GM23338 (cell line): ENCODE results near the gene NLRP14. TPM values are rescaled to one million over a fixed set of nuclear protein-coding genes. Genes with fewer than 3 reads are reported as not detected.

Experiments
- ATAC-seq: fragments of 200-7000 bp; cut with Tn5 transposase; 3 replicates; pipeline ENCODE4 v1.9.1; 2020
- DNase-seq: peaks from one replicate; pipeline ENCODE4 v3.0.0-alpha.2; 2015; ENCODE audit warnings: low spot score
- H2AFZ ChIP-seq: fragments of 200-600 bp; sonication (generic); 2 replicates; pipeline ENCODE4 v1.8.0; 2016; ENCODE audit warnings: antibody characterized with exemption, mild to moderate bottlenecking, moderate library complexity
- H3F3A ChIP-seq: fragments of 200-600 bp; sonication (generic); replicated peaks from 2 replicates; pipeline ENCODE4 v1.8.0; 2017; ENCODE audit warnings: antibody characterized with exemption, mixed run types, low read depth
- H3K27ac ChIP-seq: fragments of 200-600 bp; sonication (generic); 2 replicates; pipeline ENCODE4 v1.6.1; 2016; ENCODE audit warnings: low read depth
- H3K27me3 ChIP-seq: fragments of 200-600 bp; sonication (generic); 2 replicates; pipeline ENCODE4 v1.8.0; 2016; ENCODE audit warnings: mild to moderate bottlenecking, mixed run types, moderate library complexity; ENCODE audit not compliant: insufficient read depth
- H3K36me3 ChIP-seq: fragments of 200-600 bp; sonication (generic); 2 replicates; pipeline ENCODE4 v1.8.0; 2016; ENCODE audit warnings: mild to moderate bottlenecking; ENCODE audit not compliant: insufficient read depth
- H3K4me1 ChIP-seq: fragments of 200-600 bp; sonication (generic); 2 replicates; pipeline ENCODE4 v1.8.0; 2016; ENCODE audit warnings: mild to moderate bottlenecking, moderate library complexity; ENCODE audit not compliant: insufficient read depth
- H3K4me2 ChIP-seq: fragments of 200-600 bp; sonication (generic); 2 replicates; pipeline ENCODE4 v1.7.1; 2017; ENCODE audit warnings: mixed run types
- H3K4me3 ChIP-seq: fragments of 200-600 bp; sonication (generic); 2 replicates; pipeline ENCODE4 v1.6.1; 2016; ENCODE audit warnings: mixed run types
- H3K79me2 ChIP-seq: fragments of 200-600 bp; sonication (generic); replicated peaks from 2 replicates; pipeline ENCODE4 v1.8.0; 2017; ENCODE audit warnings: mild to moderate bottlenecking; ENCODE audit not compliant: insufficient read depth
- H3K9me2 ChIP-seq: fragments of 200-600 bp; sonication (generic); 2 replicates; pipeline ENCODE4 v1.8.0; 2017; ENCODE audit not compliant: insufficient read depth
- H4K20me1 ChIP-seq: fragments of 200-600 bp; sonication (generic); replicated peaks from 2 replicates; pipeline ENCODE4 v1.8.0; 2017; ENCODE audit warnings: mild to moderate bottlenecking; ENCODE audit not compliant: insufficient read depth
- H3K27ac Mint-ChIP-seq: 2 replicates; pipeline ENCODE4 v1.8.0; 2020; ENCODE audit warnings: inconsistent platforms, mild to moderate bottlenecking, moderate library complexity, mixed read lengths
- H3K27me3 Mint-ChIP-seq: 3 replicates; pipeline ENCODE4 v1.8.0; 2022; ENCODE audit warnings: low read depth, mild to moderate bottlenecking, moderate library complexity, mixed read lengths, inconsistent platforms; ENCODE audit not compliant: insufficient read depth, poor library complexity
- H3K36me3 Mint-ChIP-seq: 3 replicates; pipeline ENCODE4 v1.8.0; 2021; ENCODE audit warnings: low read depth, mild to moderate bottlenecking, inconsistent platforms, moderate library complexity, mixed read lengths
- H3K4me1 Mint-ChIP-seq: 3 replicates; pipeline ENCODE4 v1.8.0; 2020; ENCODE audit warnings: mild to moderate bottlenecking, inconsistent platforms, mixed read lengths
- H3K4me3 Mint-ChIP-seq: 3 replicates; pipeline ENCODE4 v1.8.0; 2021; ENCODE audit warnings: moderate library complexity, mild to moderate bottlenecking, inconsistent platforms, mixed read lengths
- H3K9me3 Mint-ChIP-seq: 3 replicates; pipeline ENCODE4 v1.8.0; 2020; ENCODE audit warnings: moderate library complexity, mild to moderate bottlenecking, inconsistent platforms, mixed read lengths
- CREB1 ChIP-seq: fragments of 250-450 bp; sonication (Bioruptor Pico); IDR thresholded peaks from 2 replicates; pipeline ENCODE4 v1.5.0; 2020; ENCODE audit warnings: low read depth, mild to moderate bottlenecking, moderate library complexity
- EZH2phosphoT487 ChIP-seq: fragments of 200-600 bp; sonication (generic); IDR thresholded peaks from one replicate; pipeline ENCODE4 v1.8.1; 2018; ENCODE audit warnings: antibody characterized with exemption; ENCODE audit not compliant: unreplicated experiment
- JUNB ChIP-seq: IDR thresholded peaks from one replicate; pipeline ENCODE4 v1.6.1; 2016; ENCODE audit warnings: antibody characterized with exemption; ENCODE audit not compliant: unreplicated experiment
- NANOG ChIP-seq: IDR thresholded peaks from 2 replicates; pipeline ENCODE4 v1.6.1; 2016; ENCODE audit warnings: antibody characterized with exemption, borderline replicate concordance
- POLR2AphosphoS5 ChIP-seq: IDR thresholded peaks from 2 replicates; pipeline ENCODE4 v1.6.1; 2016; ENCODE audit warnings: antibody characterized with exemption, low read depth
- STAT1 ChIP-seq: IDR thresholded peaks from one replicate; pipeline ENCODE4 v1.6.1; 2016; ENCODE audit warnings: antibody characterized with exemption; ENCODE audit not compliant: unreplicated experiment
- ZNF114 ChIP-seq: fragments of 250-450 bp; sonication (Bioruptor Pico); IDR thresholded peaks from 2 replicates; pipeline ENCODE4 v1.5.0; 2020; ENCODE audit warnings: mild to moderate bottlenecking, moderate library complexity
- polyA plus RNA-seq: library from polyadenylated mRNA; unstranded; fragments of >200 nt; fragmentation: Nextera tagmentation; extraction: Ambion mirVana; gene quantifications from 2 replicates; pipeline ENCODE4 v1.2.1, GENCODE V29; 2016
- total RNA-seq: library from RNA; depleted of rRNA; stranded (reverse); fragments of >200 nt; shearing (Covaris generic); gene quantifications from 2 replicates; pipeline ENCODE4 v1.2.3, GENCODE V29; 2014
- TF ChIP-seq, protein P1 (sequence below): fragments of 250-450 bp; sonication (Bioruptor Pico); IDR thresholded peaks from 2 replicates; pipeline ENCODE4 v1.5.0; 2020; ENCODE audit warnings: mild to moderate bottlenecking, moderate library complexity
- TF ChIP-seq, protein P2 (sequence below), 2 experiments: fragments of 200-600 bp in 1 of 2; sonication (generic) in 1 of 2; conservative IDR thresholded peaks; 2 replicates each; pipeline versions ENCODE4 v1.5.1 to v1.6.1; 2016 to 2017; ENCODE audit warnings: antibody characterized with exemption in 2 of 2, low read depth in 2 of 2, mild to moderate bottlenecking in 2 of 2, moderate library complexity in 1 of 2

Gene NLRP14
- total and polyA plus RNA-seq, 2 experiments from 2014 or later: 0.10 TPM; not detected in 1

GRCh38 chr11:7014118-7014517 is 6.2 kb upstream of the NLRP14 start (continued):
- TF ChIP-seq, protein P1, sequence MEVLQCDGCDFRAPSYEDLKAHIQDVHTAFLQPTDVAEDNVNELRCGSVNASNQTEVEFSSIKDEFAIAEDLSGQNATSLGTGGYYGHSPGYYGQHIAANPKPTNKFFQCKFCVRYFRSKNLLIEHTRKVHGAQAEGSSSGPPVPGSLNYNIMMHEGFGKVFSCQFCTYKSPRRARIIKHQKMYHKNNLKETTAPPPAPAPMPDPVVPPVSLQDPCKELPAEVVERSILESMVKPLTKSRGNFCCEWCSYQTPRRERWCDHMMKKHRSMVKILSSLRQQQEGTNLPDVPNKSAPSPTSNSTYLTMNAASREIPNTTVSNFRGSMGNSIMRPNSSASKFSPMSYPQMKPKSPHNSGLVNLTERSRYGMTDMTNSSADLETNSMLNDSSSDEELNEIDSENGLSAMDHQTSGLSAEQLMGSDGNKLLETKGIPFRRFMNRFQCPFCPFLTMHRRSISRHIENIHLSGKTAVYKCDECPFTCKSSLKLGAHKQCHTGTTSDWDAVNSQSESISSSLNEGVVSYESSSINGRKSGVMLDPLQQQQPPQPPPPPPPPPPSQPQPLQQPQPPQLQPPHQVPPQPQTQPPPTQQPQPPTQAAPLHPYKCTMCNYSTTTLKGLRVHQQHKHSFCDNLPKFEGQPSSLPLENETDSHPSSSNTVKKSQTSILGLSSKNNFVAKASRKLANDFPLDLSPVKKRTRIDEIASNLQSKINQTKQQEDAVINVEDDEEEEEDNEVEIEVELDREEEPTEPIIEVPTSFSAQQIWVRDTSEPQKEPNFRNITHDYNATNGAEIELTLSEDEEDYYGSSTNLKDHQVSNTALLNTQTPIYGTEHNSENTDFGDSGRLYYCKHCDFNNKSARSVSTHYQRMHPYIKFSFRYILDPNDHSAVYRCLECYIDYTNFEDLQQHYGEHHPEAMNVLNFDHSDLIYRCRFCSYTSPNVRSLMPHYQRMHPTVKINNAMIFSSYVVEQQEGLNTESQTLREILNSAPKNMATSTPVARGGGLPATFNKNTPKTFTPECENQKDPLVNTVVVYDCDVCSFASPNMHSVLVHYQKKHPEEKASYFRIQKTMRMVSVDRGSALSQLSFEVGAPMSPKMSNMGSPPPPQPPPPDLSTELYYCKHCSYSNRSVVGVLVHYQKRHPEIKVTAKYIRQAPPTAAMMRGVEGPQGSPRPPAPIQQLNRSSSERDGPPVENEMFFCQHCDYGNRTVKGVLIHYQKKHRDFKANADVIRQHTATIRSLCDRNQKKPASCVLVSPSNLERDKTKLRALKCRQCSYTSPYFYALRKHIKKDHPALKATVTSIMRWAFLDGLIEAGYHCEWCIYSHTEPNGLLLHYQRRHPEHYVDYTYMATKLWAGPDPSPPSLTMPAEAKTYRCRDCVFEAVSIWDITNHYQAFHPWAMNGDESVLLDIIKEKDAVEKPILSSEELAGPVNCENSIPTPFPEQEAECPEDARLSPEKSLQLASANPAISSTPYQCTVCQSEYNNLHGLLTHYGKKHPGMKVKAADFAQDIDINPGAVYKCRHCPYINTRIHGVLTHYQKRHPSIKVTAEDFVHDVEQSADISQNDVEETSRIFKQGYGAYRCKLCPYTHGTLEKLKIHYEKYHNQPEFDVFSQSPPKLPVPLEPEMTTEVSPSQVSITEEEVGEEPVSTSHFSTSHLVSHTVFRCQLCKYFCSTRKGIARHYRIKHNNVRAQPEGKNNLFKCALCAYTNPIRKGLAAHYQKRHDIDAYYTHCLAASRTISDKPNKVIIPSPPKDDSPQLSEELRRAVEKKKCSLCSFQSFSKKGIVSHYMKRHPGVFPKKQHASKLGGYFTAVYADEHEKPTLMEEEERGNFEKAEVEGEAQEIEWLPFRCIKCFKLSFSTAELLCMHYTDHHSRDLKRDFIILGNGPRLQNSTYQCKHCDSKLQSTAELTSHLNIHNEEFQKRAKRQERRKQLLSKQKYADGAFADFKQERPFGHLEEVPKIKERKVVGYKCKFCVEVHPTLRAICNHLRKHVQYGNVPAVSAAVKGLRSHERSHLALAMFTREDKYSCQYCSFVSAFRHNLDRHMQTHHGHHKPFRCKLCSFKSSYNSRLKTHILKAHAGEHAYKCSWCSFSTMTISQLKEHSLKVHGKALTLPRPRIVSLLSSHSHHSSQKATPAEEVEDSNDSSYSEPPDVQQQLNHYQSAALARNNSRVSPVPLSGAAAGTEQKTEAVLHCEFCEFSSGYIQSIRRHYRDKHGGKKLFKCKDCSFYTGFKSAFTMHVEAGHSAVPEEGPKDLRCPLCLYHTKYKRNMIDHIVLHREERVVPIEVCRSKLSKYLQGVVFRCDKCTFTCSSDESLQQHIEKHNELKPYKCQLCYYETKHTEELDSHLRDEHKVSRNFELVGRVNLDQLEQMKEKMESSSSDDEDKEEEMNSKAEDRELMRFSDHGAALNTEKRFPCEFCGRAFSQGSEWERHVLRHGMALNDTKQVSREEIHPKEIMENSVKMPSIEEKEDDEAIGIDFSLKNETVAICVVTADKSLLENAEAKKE (CRISPR knock-in tag): no peak
- TF ChIP-seq NANOG (no peak), JUNB (no peak)

DNA sequence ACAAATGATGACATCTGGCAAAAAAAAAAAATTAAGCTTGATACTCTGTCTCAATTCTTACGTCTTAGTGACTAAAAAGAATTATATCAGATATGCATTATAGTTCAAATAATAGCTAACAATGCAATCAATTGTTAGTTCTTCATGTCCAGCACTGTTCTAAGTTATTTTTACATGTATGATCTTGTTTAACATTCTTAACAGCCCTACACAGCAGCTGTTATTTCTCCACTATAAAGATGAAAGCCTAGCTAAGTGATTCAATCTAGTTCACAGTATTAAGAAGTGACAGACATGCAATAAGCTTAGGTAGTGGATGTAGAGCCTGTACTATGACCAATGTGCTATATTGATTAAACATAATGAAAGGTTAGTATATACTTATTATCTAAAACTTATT is 4.3 kb upstream of the NLRP14 start:
- H3K4me1 Mint-ChIP-seq: peaks cover 9% of the 10 kb centered on the region; the same call in 1 of the 3 replicates
- no peak for ATAC-seq
- H3K27me3 Mint-ChIP-seq: peaks cover 7% of the 10 kb centered on the region
- H3K36me3 ChIP-seq: no peaks in the 10 kb centered on the region
- H2AFZ ChIP-seq: no peak overlapping the region
- H3K79me2 ChIP-seq: no peaks in the 10 kb centered on the region
- H3K9me2 ChIP-seq: no peaks in the 10 kb centered on the region
- H3K36me3 Mint-ChIP-seq: no peaks in the 10 kb centered on the region
- no peak overlapping the region for H3K4me3 Mint-ChIP-seq
- H3K27ac ChIP-seq: no peak overlapping the region
- no peaks in the 10 kb centered on the region for H3K9me3 Mint-ChIP-seq
- H3F3A ChIP-seq: no peaks in the 10 kb centered on the region
- H4K20me1 ChIP-seq: no peaks in the 10 kb centered on the region
- H3K27ac Mint-ChIP-seq: no peak overlapping the region
- H3K4me2 ChIP-seq: no peak overlapping the region
- H3K4me3 ChIP-seq: no peak overlapping the region
- H3K4me1 ChIP-seq: peaks cover 6% of the 10 kb centered on the region; the same call in 1 of the 2 replicates
- peaks cover 7% of the 10 kb centered on the region; the same call in 1 of the 2 replicates for H3K27me3 ChIP-seq
- DNase-seq: no peak
- TF ChIP-seq ZNF114: no peak
- no peak for TF ChIP-seq CREB1
- TF ChIP-seq, protein P2, sequence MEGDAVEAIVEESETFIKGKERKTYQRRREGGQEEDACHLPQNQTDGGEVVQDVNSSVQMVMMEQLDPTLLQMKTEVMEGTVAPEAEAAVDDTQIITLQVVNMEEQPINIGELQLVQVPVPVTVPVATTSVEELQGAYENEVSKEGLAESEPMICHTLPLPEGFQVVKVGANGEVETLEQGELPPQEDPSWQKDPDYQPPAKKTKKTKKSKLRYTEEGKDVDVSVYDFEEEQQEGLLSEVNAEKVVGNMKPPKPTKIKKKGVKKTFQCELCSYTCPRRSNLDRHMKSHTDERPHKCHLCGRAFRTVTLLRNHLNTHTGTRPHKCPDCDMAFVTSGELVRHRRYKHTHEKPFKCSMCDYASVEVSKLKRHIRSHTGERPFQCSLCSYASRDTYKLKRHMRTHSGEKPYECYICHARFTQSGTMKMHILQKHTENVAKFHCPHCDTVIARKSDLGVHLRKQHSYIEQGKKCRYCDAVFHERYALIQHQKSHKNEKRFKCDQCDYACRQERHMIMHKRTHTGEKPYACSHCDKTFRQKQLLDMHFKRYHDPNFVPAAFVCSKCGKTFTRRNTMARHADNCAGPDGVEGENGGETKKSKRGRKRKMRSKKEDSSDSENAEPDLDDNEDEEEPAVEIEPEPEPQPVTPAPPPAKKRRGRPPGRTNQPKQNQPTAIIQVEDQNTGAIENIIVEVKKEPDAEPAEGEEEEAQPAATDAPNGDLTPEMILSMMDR (conservative IDR thresholded peaks at IDR 0.05; ENCODE audit: low read depth in 2 of 2): no peak
- TF ChIP-seq EZH2phosphoT487: no peak
- TF ChIP-seq, protein P1 (CRISPR knock-in tag): no peak
- TF ChIP-seq STAT1: no peak
- no peak for TF ChIP-seq POLR2AphosphoS5
